ENCODE measurements around the gene NUDT3. TPM values are rescaled to one million over a fixed set of nuclear protein-coding genes. Genes with fewer than 3 reads are reported as not detected.
A peak's percentile ranks its signal among the peaks of the same experiment; 100 is the strongest.

The NUDT3 gene
- total RNA-seq, 1 experiment from 2014 or later, result 25.2 TPM

GRCh38 chr6:34423254-34423653 lies 30.8 kb upstream of the NUDT3 start:
- Histone ChIP-seq H4K20me1 (ENCODE audit: insufficient read depth) (peaks cover 10% of the 10 kb centered on the region; the same call in 1 of the 2 replicates), H3K4me2 (ENCODE audit: low read length) (peak overlapping the region; percentile 89; the same call in 1 of the 2 replicates)

More at GRCh38 chr6:34423254-34423653, 30.8 kb upstream of the NUDT3 start:
- H3K36me3 ChIP-seq (ENCODE audit: control insufficient read depth in 1 of 2, insufficient read depth in 2 of 2, low read length in 2 of 2), result peaks cover 52 to 62% of the 10 kb centered on the region in 2 experiments
- no peak overlapping the region for H3K4me3 ChIP-seq (replicated peaks in 1 of 2; ENCODE audit: low read depth in 1 of 2, low read length in 2 of 2)
- peaks cover 77% of the 10 kb centered on the region for H3K79me2 ChIP-seq (ENCODE audit: insufficient read depth, low read length)
- intact Hi-C loops (cut with micrococcal nuclease), result no loop called here
- ATAC-seq (no peak), DNase-seq (ENCODE audit: low read depth, low spot score) (no peak)
- TF ChIP-seq ELF1 (IDR thresholded peaks at IDR 0.05; ENCODE audit: borderline replicate concordance, low read depth) (no peak), SRF (IDR thresholded peaks at IDR 0.05; ENCODE audit: low read depth) (no peak), CEBPB (IDR thresholded peaks at IDR 0.05; ENCODE audit: low read depth) (no peak), EZH2 (IDR thresholded peaks at IDR 0.05) (no peak), ATF3 (IDR thresholded peaks at IDR 0.05) (no peak), RAD21 (IDR thresholded peaks at IDR 0.05; ENCODE audit: low read depth) (no peak), CBX3 (IDR thresholded peaks at IDR 0.05; ENCODE audit: low read depth) (no peak), POLR2AphosphoS5 (IDR thresholded peaks at IDR 0.05; ENCODE audit: low read depth, low read length) (no peak), ZNF274 (IDR thresholded peaks at IDR 0.05; ENCODE audit: low read depth, low read length) (no peak), REST (IDR thresholded peaks at IDR 0.05; ENCODE audit: low read depth) (no peak)
- H3K9me3 ChIP-seq (ENCODE audit: control insufficient read depth in 1 of 2, insufficient read depth in 1 of 2, low read depth in 1 of 2, low read length in 2 of 2), result no peaks in the 10 kb centered on the region
- H3K9me2 ChIP-seq (ENCODE audit: insufficient read depth), result no peaks in the 10 kb centered on the region
- RAD21 ChIA-PET (ENCODE audit: low non-redundant PET in 1 of 2, low total read pairs in 2 of 2, uncharacterized antibody in 2 of 2, unreplicated experiment in 2 of 2), result no interaction called here
- peaks cover 0 to 21% of the 10 kb centered on the region in 2 experiments; a peak in 3 of 4 replicates for H3K4me1 ChIP-seq (ENCODE audit: control insufficient read depth in 1 of 2, insufficient read depth in 2 of 2, low read length in 2 of 2)
- no peak overlapping the region for H3K9ac ChIP-seq (ENCODE audit: low read length)
- no TSS peak for BruUV-seq (replicated peaks)
- H3K27ac ChIP-seq (ENCODE audit: low read depth, low read length), result no peak overlapping the region
- no peaks in the 10 kb centered on the region for H3K27me3 ChIP-seq (ENCODE audit: insufficient read depth, low read length)
- CTCF ChIA-PET, result no interaction called here
- POLR2A ChIA-PET, result interaction anchor here (0.7 to 1.2 kb wide), 4 partner anchors 46 to 221 kb away, joined by 3 to 5 read pairs (median 4); no protein-coding TSS in a partner anchor
- H2AFZ ChIP-seq (ENCODE audit: low read depth, low read length, poor library complexity, severe bottlenecking), result no peak overlapping the region

Measured in HCT116 (cell line).